ENCODE measurements around the gene AADAC.

Gene AADAC

DNA sequence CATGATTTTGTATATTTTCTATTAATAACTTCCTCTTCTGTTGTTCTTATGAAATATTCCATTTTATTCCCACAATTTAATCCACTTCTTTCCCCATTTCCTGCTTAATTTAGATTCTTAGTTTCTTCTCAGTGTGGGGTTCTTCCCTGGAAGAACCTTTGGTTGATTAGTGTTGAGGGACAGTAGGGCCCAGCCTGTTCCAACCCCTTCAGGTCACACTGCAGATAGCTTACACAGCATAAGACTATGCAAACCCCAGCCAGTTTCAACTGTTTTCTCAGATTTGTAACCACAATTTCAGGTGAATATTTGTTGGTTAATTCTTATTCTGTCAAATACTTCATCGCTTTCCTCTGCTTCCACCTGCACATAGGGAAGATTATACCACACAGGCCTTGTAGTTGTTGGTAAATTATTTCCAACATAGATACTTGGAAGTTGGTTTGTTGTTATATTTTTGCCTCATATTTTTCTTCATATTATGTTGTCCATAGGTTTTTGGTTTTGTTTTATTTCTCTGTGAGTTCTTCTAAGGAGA is 45.5 kb upstream of the AADAC start:
- H4K91ac ChIP-seq (ENCODE audit: low read depth, low read length) = no peak overlapping the region
- no peaks in the 10 kb centered on the region for H3K4me1 ChIP-seq (ENCODE audit: control insufficient read depth in 1 of 2, insufficient read depth in 2 of 2, low read length in 2 of 2)
- H4K12ac ChIP-seq (ENCODE audit: low read depth, low read length) = no peak overlapping the region
- H3K18ac ChIP-seq (ENCODE audit: low read length) = no peak overlapping the region
- H3K36me3 ChIP-seq (ENCODE audit: control insufficient read depth in 1 of 2, insufficient read depth in 2 of 2, low read length in 2 of 2) = no peaks in the 10 kb centered on the region
- H3K23ac ChIP-seq (ENCODE audit: low read length) = no peak overlapping the region
- H3K4ac ChIP-seq (ENCODE audit: low read depth, low read length) = no peak overlapping the region
- no peak overlapping the region for H2AFZ ChIP-seq (ENCODE audit: insufficient read depth, low read length, poor library complexity)
- WGBS (ENCODE audit: extremely low coverage, insufficient coverage, insufficient read length) = no CpG with 5 or more reads among the region's 1 CpG
- no peaks in the 10 kb centered on the region for H3K9me3 ChIP-seq (ENCODE audit: insufficient read depth, low read depth, low read length)
- no peak overlapping the region for H2AK5ac ChIP-seq (ENCODE audit: low read length)
- no peak overlapping the region for H3K27ac ChIP-seq (ENCODE audit: low read depth, low read length)
- H3K14ac ChIP-seq (ENCODE audit: low read length) = no peak overlapping the region
- no peak overlapping the region for H2BK12ac ChIP-seq (ENCODE audit: low read length)
- H3K27me3 ChIP-seq (ENCODE audit: insufficient read depth, low read length) = no peaks in the 10 kb centered on the region
- H2BK5ac ChIP-seq (ENCODE audit: low read depth, low read length, poor library complexity) = no peak overlapping the region
- no peak overlapping the region for H4K8ac ChIP-seq (ENCODE audit: low read depth, low read length)
- no peak overlapping the region for H3K4me2 ChIP-seq (ENCODE audit: low read length)
- H3K4me3 ChIP-seq (ENCODE audit: low read depth, low read length) = no peak overlapping the region
- no peaks in the 10 kb centered on the region for H3K79me2 ChIP-seq (ENCODE audit: control insufficient read depth, insufficient read depth, low read length, poor library complexity)
- H2BK120ac ChIP-seq (ENCODE audit: insufficient read depth, low read length, poor library complexity) = no peak overlapping the region
- no peaks in the 10 kb centered on the region for H3K79me1 ChIP-seq (ENCODE audit: low read length)
- no peak overlapping the region for H3K9ac ChIP-seq (ENCODE audit: low read length)
- DNase-seq = no peak

DNA sequence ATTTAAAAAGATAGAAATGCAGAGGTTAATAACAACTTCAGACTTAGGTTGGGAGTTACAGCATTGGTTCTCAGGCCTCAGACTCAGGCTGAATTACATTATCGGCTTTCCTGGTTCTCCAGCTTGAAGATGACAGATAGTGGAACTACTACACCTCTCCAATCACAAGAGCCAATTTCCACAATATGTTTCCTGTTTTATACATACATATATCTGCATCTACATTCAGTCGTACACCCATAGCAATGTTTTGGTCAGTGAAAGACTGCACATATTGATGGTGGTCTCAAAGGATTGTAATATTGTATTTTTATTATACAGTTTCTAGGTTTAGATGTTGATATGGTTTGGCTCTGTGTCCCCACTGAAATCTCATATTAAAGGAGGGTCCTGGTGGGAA is 44.7 kb upstream of the AADAC start:
- no peaks in the 10 kb centered on the region for H3K9me3 ChIP-seq (ENCODE audit: insufficient read depth, low read depth, low read length)
- H2AK5ac ChIP-seq (ENCODE audit: low read length) = no peak overlapping the region
- no peaks in the 10 kb centered on the region for H3K36me3 ChIP-seq (ENCODE audit: control insufficient read depth in 1 of 2, insufficient read depth in 2 of 2, low read length in 2 of 2)
- H3K79me1 ChIP-seq (ENCODE audit: low read length) = no peaks in the 10 kb centered on the region
- no peak overlapping the region for H4K8ac ChIP-seq (ENCODE audit: low read depth, low read length)
- no peak overlapping the region for H3K4me3 ChIP-seq (ENCODE audit: low read depth, low read length)
- no peak overlapping the region for H2BK12ac ChIP-seq (ENCODE audit: low read length)
- WGBS (ENCODE audit: extremely low coverage, insufficient coverage, insufficient read length) = no CpG with 5 or more reads among the region's 2 CpGs
- H3K27me3 ChIP-seq (ENCODE audit: insufficient read depth, low read length) = no peaks in the 10 kb centered on the region
- no peak overlapping the region for H2BK120ac ChIP-seq (ENCODE audit: insufficient read depth, low read length, poor library complexity)
- H3K4me1 ChIP-seq (ENCODE audit: control insufficient read depth in 1 of 2, insufficient read depth in 2 of 2, low read length in 2 of 2) = no peaks in the 10 kb centered on the region
- no peak overlapping the region for H3K14ac ChIP-seq (ENCODE audit: low read length)
- no peaks in the 10 kb centered on the region for H3K79me2 ChIP-seq (ENCODE audit: control insufficient read depth, insufficient read depth, low read length, poor library complexity)
- no peak overlapping the region for H3K18ac ChIP-seq (ENCODE audit: low read length)
- no peak overlapping the region for H3K27ac ChIP-seq (ENCODE audit: low read depth, low read length)
- no peak overlapping the region for H3K23ac ChIP-seq (ENCODE audit: low read length)
- no peak overlapping the region for H4K91ac ChIP-seq (ENCODE audit: low read depth, low read length)
- no peak for DNase-seq
- H3K9ac ChIP-seq (ENCODE audit: low read length) = no peak overlapping the region
- H3K4me2 ChIP-seq (ENCODE audit: low read length) = no peak overlapping the region
- no peak overlapping the region for H2BK5ac ChIP-seq (ENCODE audit: low read depth, low read length, poor library complexity)
- no peak overlapping the region for H3K4ac ChIP-seq (ENCODE audit: low read depth, low read length)
- no peak overlapping the region for H4K12ac ChIP-seq (ENCODE audit: low read depth, low read length)
- H2AFZ ChIP-seq (ENCODE audit: insufficient read depth, low read length, poor library complexity) = no peak overlapping the region

DNA sequence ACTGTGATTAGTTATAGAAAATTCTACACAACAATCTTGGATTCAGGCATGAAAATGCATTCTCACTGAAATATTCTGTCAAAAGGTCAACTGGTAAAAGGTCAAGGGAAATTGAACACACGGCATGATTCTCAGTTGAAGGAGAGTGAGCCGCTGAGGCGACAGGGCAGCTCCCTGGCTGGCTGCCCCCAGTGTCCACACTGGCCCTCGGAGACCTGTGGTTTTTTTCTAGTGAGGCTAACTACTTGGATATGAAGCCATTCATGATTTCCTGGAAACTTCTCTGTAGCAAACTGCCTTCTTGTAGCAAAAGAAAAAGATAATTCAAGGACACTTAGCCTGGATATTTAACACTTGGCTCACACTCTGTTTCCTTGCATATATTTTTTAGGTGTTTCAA is 43.0 kb upstream of the AADAC start:
- no peak overlapping the region for H2BK120ac ChIP-seq (ENCODE audit: insufficient read depth, low read length, poor library complexity)
- no CpG with 5 or more reads among the region's 4 CpGs for WGBS (ENCODE audit: extremely low coverage, insufficient coverage, insufficient read length)

DNA sequence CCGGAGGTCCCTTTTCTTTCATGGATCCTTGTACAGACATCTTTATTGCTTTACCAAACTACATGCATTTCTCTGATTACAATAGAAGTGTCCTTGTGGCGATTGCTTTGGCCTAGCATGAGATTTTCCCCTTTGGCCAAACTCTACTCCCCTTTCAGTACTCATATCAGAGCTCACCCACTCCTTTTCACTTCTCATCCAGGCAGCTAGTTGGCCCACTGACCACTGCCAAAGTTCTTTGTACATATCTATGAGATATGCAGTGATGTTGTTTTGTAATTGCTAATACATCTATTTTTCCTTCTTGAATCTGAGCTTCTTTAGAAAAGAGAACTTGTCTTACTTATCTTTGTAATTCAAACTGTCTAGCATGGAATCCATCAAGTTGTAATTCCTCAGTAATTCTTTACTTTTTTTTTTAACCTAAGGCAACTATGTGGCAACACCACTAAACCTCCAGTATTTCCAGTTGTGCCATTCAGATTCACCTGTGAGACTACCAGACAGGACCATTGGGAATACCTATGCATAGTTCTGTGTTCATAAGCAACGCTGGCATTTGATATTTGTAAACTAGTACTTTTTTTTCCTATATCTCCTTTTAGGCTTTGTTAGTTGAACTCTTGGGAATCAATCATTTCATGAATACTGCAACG is 41.0 kb upstream of the AADAC start:
- no peak overlapping the region for H3K9ac ChIP-seq (ENCODE audit: low read length)
- H4K91ac ChIP-seq (ENCODE audit: low read depth, low read length) = no peak overlapping the region
- no peak overlapping the region for H4K8ac ChIP-seq (ENCODE audit: low read depth, low read length)
- no peak overlapping the region for H3K4ac ChIP-seq (ENCODE audit: low read depth, low read length)
- no peaks in the 10 kb centered on the region for H3K36me3 ChIP-seq (ENCODE audit: control insufficient read depth in 1 of 2, insufficient read depth in 2 of 2, low read length in 2 of 2)
- no peak overlapping the region for H3K4me3 ChIP-seq (ENCODE audit: low read depth, low read length)
- DNase-seq = peak; percentile 36 to 92
- no peaks in the 10 kb centered on the region for H3K9me3 ChIP-seq (ENCODE audit: insufficient read depth, low read depth, low read length)
- H3K4me2 ChIP-seq (ENCODE audit: low read length) = no peak overlapping the region
- no peak overlapping the region for H2BK5ac ChIP-seq (ENCODE audit: low read depth, low read length, poor library complexity)
- H3K79me2 ChIP-seq (ENCODE audit: control insufficient read depth, insufficient read depth, low read length, poor library complexity) = no peaks in the 10 kb centered on the region
- H3K27me3 ChIP-seq (ENCODE audit: insufficient read depth, low read length) = no peaks in the 10 kb centered on the region
- H2BK12ac ChIP-seq (ENCODE audit: low read length) = no peak overlapping the region
- no peak overlapping the region for H3K27ac ChIP-seq (ENCODE audit: low read depth, low read length)
- no peak overlapping the region for H2AFZ ChIP-seq (ENCODE audit: insufficient read depth, low read length, poor library complexity)
- no peak overlapping the region for H3K18ac ChIP-seq (ENCODE audit: low read length)
- H3K23ac ChIP-seq (ENCODE audit: low read length) = no peak overlapping the region
- WGBS (ENCODE audit: extremely low coverage, insufficient coverage, insufficient read length) = no CpG with 5 or more reads among the region's 4 CpGs
- H4K12ac ChIP-seq (ENCODE audit: low read depth, low read length) = no peak overlapping the region
- H3K79me1 ChIP-seq (ENCODE audit: low read length) = no peaks in the 10 kb centered on the region
- H3K14ac ChIP-seq (ENCODE audit: low read length) = no peak overlapping the region
- no peaks in the 10 kb centered on the region for H3K4me1 ChIP-seq (ENCODE audit: control insufficient read depth in 1 of 2, insufficient read depth in 2 of 2, low read length in 2 of 2)
- H2AK5ac ChIP-seq (ENCODE audit: low read length) = no peak overlapping the region
- no peak overlapping the region for H2BK120ac ChIP-seq (ENCODE audit: insufficient read depth, low read length, poor library complexity)

More for the DNA sequence above, 43.0 kb upstream of the AADAC start:
- Histone ChIP-seq H2BK12ac (ENCODE audit: low read length) (no peak overlapping the region), H3K14ac (ENCODE audit: low read length) (no peak overlapping the region), H2AK5ac (ENCODE audit: low read length) (no peak overlapping the region), H3K9me3 (ENCODE audit: insufficient read depth, low read depth, low read length) (no peaks in the 10 kb centered on the region), H3K27me3 (ENCODE audit: insufficient read depth, low read length) (no peaks in the 10 kb centered on the region), H3K23ac (ENCODE audit: low read length) (no peak overlapping the region), H4K91ac (ENCODE audit: low read depth, low read length) (no peak overlapping the region), H4K12ac (ENCODE audit: low read depth, low read length) (no peak overlapping the region), H3K4me1 (ENCODE audit: control insufficient read depth in 1 of 2, insufficient read depth in 2 of 2, low read length in 2 of 2) (no peaks in the 10 kb centered on the region), H3K4me3 (ENCODE audit: low read depth, low read length) (no peak overlapping the region), H3K27ac (ENCODE audit: low read depth, low read length) (no peak overlapping the region), H2AFZ (ENCODE audit: insufficient read depth, low read length, poor library complexity) (no peak overlapping the region), H2BK5ac (ENCODE audit: low read depth, low read length, poor library complexity) (no peak overlapping the region), H3K36me3 (ENCODE audit: control insufficient read depth in 1 of 2, insufficient read depth in 2 of 2, low read length in 2 of 2) (no peaks in the 10 kb centered on the region), H3K79me1 (ENCODE audit: low read length) (no peaks in the 10 kb centered on the region), H3K4ac (ENCODE audit: low read depth, low read length) (no peak overlapping the region), H4K8ac (ENCODE audit: low read depth, low read length) (no peak overlapping the region), H3K79me2 (ENCODE audit: control insufficient read depth, insufficient read depth, low read length, poor library complexity) (no peaks in the 10 kb centered on the region), H3K18ac (ENCODE audit: low read length) (no peak overlapping the region), H3K4me2 (ENCODE audit: low read length) (no peak overlapping the region), H3K9ac (ENCODE audit: low read length) (no peak overlapping the region)
- DNase-seq = peak; percentile 46 to 79
